NOMO-1 (cell line): Measurements from ENCODE around the gene RAD18.

Experiments
- DNase-seq, 2 experiments: peaks; one replicate each; lab custom pipeline; 2025; ENCODE audit not compliant: unreplicated experiment in 2 of 2; lab: John Stamatoyannopoulos, UW

RAD18 gene

GRCh38 chr3:8986741-8987140 is 23.5 kb upstream of the RAD18 start:
- DNase-seq, result no peak

DNA sequence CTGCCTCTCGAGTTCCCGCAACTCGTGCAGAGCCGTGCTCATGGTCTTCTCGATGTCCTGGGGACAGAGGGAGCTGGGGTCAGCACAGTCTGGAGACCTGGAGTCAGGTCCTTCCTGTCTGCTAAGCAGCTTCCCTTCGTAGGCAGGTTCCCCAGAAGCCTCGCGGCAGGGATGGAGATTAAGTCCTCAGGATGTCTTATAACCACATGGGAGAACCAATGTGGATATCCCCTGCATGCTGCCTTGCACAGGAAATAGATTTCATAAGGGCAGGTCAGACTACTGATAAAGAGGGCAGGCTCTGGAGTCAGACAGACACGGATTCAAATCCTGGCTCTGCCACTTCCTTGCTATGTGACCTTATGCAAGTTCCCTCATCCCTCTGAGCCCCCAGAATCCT is 22.6 kb upstream of the RAD18 start:
- DNase-seq, result no peak

DNA sequence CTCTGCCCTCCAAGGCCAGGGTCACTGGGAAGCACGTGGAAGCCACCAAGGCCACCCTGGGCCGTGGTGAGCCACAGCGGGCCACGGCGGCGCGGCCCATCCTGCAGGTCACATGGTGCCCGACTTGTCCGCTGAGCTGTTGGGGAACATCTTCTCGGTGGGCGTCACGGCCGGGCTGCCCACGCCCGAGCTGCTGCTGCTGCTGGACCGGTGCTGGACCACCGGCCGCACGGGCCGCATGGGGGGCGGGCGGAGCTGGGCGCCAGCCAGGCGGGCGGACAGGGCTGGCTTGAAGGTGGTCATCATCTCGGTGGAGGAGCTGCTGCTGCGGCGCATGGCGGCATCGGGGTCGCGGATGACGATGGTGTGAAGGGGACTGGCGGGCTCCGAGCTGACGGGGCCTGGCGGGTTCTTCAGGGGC is 22.1 kb upstream of the RAD18 start:
- no peak for DNase-seq

GRCh38 chr3:8984526-8984925 is 21.3 kb upstream of the RAD18 start:
- DNase-seq, result no peak

- DNase-seq, result no peak
These were observed 20.8 kb upstream of the RAD18 start for GRCh38 chr3:8984081-8984480.

DNA sequence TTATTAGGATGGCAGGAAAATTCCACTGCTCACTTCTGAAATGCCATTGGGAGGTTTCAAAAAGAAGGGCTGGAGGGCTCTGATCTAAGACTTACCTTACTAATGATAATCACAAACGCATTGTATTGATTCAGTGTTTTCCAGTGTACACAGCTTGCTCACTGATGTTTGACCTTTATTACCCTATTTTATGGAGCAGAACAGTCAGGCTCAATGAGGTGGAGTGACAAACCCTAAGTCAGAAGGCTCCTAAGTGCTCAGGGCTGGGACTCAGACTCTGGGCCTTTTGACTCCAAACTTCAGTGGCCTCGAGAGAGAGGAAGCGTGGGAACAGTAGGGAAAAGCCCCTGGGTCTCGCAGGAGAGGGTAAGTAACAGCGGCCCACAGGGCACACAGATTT is 20.3 kb upstream of the RAD18 start:
- DNase-seq, result no peak

DNA sequence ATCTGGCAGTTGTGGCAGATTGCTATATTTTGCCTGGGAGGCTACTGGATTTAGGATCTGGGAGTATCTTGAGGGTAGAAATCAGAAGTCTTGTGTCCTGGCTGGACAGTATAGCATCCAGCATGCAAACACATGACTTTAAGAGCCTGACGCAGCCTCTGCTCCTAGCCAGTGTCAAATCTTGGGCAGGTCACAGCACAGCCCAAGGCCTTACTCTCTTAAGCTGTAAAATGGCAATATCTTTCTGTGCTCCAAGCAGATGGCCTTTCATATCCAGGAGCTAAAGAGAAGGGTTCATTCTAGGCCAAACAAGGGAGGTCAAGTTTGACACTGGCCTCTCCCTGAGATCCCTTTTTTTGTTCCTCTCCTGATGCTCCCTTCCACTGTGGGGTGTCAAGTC is 19.8 kb upstream of the RAD18 start:
- no peak for DNase-seq

GRCh38 chr3:8982509-8982908 is 19.2 kb upstream of the RAD18 start:
- peak in 1 of 2 experiments; percentile 8 for DNase-seq

- DNase-seq, result no peak
These were observed 18.4 kb upstream of the RAD18 start for GRCh38 chr3:8981700-8982099.

DNA sequence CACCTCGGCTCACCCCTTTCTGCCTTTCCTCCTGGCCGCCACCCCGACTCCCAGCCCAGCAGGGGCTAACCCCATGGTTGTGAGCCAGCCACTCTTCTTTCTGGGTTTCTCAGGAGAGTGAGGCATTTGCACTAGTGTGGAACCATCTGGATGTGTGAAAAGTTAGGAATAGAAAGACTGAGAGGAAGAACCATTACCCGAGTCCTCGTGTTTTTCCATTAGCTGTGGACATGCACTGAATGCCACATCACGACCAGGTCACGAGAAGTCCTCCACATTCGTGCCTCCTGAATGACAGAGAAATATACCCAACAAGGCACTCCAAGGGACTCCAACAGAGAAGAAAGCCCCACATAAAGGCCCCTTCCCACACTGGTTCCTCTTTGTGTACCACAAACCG is 18.0 kb upstream of the RAD18 start:
- no peak for DNase-seq

- DNase-seq, result no peak
These were observed 17.5 kb upstream of the RAD18 start for GRCh38 chr3:8980756-8981257.

DNA sequence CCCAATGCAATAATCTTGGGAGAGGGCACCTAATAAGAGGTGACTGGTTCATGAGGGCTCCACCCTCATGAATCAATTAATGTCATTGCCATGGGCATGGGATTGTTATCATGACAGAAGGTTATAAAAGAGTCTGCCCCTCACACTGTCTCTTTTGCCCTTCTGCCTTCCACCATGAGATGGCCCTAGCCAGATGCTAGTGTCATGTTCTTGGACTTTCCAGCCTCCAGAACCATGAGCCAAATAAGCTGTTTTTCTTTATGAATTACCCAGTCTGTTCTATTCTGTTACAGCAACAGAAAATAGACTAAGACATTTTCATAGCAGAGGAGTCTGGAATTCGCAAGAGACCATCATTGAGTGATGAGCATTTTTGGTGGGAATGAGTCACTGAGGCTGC is 16.0 kb upstream of the RAD18 start:
- DNase-seq, result no peak

GRCh38 chr3:8978551-8978950 is 15.3 kb upstream of the RAD18 start:
- no peak for DNase-seq

GRCh38 chr3:8976540-8977182 is 13.4 kb upstream of the RAD18 start:
- DNase-seq, result no peak

DNA sequence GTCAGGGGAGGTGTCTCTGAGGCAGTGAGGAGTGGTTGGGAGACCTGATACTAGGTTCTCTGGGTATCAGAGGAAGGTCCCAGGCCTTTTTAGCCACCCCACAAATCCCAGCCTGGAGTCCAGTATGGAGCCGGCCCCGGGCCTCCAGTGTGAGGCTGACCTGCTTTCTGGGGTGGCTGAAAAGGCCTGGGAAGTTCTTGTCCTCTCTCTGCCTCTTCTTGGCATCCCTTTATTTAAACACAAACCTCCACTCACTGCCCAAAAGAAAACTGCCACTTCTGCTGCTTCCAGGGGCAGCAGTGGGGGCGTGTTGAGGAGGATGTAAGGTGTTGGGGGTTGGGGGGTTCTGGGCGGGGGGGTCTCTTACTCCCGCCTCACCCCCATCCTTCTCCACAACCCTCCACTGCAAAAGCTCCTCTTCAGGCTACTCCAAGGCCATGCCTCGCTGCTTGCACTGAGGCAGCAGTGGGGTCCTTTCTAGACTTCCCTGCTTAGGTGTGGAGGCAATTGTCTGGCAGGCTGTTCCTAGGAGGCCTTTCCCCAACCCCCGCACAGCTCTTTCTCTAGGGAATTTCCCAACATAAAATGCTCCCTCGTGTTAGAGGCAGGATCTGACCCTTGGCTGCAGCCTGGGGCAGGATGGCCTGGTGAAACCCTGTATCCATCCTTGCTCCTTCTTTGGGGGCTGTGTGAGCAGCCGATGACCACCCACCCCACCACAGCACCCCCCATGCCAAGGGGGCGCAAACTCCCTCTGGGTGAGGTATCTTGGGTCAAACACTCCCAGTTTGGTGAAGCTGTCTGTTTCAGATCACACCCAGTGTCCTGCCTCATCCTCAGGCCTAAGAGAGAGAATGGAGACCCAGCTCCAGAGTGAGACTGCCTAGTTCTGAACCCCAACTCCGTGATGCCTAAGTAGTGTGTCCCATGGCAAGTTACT is 12.1 kb upstream of the RAD18 start:
- DNase-seq, result no peak

GRCh38 chr3:8974458-8974857 is 11.2 kb upstream of the RAD18 start:
- DNase-seq, result no peak

- DNase-seq, result no peak
These were observed 9.4 kb upstream of the RAD18 start for GRCh38 chr3:8972639-8973038.

GRCh38 chr3:8970971-8971589 is 7.8 kb upstream of the RAD18 start:
- peak; percentile 32 to 40 for DNase-seq

DNA sequence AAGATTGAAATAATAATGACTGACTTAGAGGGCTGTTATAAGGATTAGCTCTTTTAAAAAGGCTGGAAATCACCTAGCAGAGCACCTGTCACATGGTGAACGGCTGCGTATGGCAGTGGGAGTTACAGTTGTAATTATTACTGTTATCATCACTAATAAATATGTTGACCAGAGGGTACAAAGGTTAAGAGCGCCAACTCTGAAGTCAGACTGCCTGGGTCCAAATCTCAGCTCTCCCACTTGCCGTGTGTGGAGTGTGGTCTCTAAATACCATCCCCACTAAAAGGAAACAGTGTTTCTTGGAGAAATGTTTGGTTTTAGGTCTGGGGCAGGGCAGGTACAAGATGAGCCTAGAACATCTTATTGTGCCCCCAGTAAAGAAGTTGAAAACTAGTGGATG is 6.0 kb upstream of the RAD18 start:
- no peak for DNase-seq

DNA sequence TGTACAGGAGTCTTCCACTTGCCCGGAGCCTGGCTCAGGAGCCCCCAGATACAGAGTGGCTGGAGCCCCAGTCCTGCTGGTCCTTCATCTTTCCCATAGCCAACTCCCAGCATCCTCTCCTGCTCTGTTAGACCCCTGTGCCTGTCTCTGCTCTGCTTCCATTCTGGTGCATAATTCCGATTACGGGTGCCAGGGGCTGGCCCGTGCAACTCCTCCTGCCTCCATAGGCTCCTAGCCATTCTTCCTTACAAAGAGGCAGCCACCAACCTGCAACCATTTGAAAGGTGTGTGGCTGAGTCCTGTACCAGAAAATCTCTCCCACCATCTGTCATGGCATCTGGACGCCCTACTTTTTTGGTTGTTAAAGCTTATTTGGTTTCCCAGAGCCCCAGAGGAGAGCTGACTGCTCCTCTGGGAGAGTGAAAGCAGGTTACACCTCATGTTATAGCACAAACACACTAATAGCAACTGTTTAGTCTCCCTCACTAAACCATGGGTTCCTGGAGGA is 5.2 kb upstream of the RAD18 start:
- DNase-seq, result no peak

DNA sequence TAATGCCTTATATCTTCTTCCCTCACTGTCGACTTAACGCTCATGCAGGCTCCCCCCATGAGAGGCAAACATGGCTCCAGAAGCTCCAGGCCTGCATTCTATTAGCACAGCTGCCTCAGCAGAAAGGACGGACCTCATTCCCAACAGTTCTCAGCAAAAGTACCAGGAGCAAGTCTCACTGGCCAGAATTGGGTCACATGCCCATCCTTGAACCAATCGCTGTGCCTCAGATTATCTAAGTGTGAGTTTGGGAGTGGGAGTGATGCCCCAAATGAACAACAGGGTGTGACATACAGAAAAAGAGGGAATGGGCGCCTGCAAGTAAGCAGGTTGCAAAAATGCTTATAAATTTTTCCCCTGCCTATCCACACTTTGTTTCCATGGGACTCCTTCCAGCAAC is 4.3 kb upstream of the RAD18 start:
- DNase-seq, result no peak
